ENCODE measurements around the gene KIRREL3. TPM values are rescaled to one million over a fixed set of nuclear protein-coding genes. Genes with fewer than 3 reads are reported as not detected.
"Not testable (repeated sequence)": the region's sequence is repeated elsewhere in the genome, so short reads cannot be mapped to it uniquely, and the experiment has no call there.

Gene KIRREL3
- total RNA-seq, 1 donor from 2014 or later, result 1.6 TPM

GRCh38 chr11:126959700-126960099, 40.9 kb downstream of the KIRREL3 start:
- no peak for DNase-seq (ENCODE audit: low read depth)

- DNase-seq (ENCODE audit: low read depth), result no peak
Observed at GRCh38 chr11:126956635-126957034, 43.9 kb downstream of the KIRREL3 start.

DNA sequence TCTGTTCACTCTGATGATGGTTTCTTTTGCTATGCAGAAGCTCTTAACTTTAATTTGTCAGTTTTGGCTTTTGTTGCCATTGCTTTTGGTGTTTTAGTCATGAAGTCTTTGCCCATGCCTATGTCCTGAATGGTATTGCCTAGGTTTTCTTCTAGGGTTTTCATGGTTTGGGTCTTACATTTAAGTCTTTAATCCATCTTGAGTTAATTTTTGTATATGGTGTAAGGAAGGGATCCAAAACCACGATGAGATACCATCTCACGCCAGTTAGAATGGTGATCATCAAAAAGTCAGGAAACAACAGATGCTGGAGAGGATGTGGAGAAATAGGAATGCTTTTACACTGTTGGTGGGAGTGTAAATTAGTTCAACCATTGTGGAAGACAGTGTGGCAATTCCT, 48.0 kb downstream of the KIRREL3 start:
- not testable (repeated sequence) for DNase-seq (ENCODE audit: low read depth)

- DNase-seq (ENCODE audit: low read depth), result no peak
Observed at GRCh38 chr11:126951465-126951864, 49.1 kb downstream of the KIRREL3 start.

- peak; percentile 89 for DNase-seq (ENCODE audit: low read depth)
Observed at GRCh38 chr11:126949066-126949891, 51.3 kb downstream of the KIRREL3 start.

- peak; percentile 62 for DNase-seq (ENCODE audit: low read depth)
Observed at GRCh38 chr11:126948563-126948962, 52.0 kb downstream of the KIRREL3 start.

DNA sequence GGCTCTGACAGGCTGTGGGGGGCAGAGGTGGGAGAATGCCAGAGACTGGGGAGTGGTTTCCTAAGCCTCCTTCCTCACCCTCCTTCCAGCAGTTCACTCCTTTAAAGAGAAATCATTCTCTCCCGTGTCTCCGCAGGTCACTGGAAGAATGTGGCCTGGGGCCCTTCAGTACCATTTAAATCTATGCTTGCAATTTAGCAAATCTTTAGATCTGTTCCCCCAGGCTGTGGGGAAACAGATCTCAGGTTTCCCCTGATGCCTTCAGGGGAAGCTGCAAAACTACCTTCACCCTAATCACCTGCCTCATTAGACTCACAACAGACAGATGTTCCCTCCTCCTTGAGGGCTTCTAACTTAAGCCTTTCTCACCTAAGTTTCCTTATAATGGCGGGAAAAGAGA, 55.3 kb downstream of the KIRREL3 start:
- DNase-seq (ENCODE audit: low read depth), result no peak

GRCh38 chr11:126943316-126943715, 57.3 kb downstream of the KIRREL3 start:
- DNase-seq (ENCODE audit: low read depth), result no peak

DNA sequence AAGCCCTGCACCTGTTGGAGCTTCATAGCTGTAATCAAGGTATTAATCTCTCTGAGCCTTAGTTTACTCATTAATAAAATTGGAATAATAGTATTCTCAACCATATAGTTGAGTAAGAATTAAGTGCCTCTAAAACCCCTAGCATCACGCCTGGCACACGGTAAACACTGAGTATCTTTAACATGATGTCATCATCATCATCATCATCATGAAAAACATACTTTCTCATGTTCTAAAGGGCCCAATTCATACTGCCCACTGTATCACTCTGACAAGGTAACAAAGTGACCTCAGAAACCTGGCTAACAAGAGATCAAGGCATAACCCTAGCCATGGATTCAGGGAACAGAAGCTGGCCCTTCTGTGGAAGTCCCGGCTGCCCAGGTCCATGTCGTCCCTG, 58.4 kb downstream of the KIRREL3 start:
- DNase-seq (ENCODE audit: low read depth), result no peak

- no peak for DNase-seq (ENCODE audit: low read depth)
Observed at GRCh38 chr11:126939552-126939951, 61.0 kb downstream of the KIRREL3 start.

DNA sequence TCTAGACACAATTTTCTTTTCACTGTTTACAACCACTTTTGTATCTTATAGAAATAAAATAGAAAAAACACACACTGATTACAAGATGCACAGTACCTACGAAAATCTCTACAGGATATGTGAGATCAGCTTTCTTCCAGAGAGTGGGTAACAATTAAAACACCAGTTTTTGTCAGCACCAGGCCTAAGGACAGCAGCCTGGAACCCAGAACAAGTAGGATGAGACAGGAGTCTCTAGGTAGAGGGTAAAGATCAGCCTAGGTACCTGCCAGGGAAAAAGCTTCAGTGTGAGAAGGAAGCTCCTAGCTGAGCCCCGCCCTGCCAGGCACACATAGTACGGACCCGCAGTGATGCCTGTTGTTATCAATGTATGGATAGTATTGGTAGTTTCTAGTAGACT, 61.9 kb downstream of the KIRREL3 start:
- DNase-seq (ENCODE audit: low read depth), result no peak

DNA sequence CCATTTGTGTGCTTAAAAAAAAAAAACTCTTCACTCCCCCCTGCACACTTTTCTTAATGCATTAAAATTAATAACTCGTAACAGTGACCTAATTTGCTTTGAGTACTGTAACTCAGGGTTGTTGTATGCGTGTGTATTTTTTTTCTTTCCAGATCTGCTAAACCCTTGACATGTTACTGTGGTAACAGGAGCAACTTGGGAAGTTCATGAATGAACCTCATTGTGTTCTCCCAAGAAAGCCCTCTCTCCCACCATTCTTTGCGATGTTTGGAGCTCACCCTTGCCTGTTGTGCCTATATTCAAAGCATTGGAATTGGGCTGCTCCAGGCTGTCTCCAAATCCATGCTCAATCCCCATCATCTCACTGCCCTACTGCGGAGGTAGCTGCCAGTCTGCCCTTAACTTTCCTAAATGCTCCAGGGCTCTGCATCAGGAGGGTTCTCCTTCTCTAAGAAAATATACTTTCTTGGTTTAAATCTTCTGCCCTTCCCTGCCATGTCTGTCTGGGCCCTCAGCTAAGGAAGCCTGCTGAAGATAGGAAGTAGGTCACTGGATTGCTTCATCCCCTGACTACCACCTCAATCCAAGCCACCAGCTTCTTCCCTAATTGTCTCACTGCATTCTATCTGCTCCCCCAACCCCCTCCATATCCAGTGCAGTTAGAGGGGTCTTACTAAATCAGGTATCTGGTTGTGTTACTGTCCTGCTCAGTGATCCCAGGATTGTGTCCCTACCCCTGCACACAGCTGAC, 70.3 kb downstream of the KIRREL3 start:
- no peak for DNase-seq (ENCODE audit: low read depth)

DNA sequence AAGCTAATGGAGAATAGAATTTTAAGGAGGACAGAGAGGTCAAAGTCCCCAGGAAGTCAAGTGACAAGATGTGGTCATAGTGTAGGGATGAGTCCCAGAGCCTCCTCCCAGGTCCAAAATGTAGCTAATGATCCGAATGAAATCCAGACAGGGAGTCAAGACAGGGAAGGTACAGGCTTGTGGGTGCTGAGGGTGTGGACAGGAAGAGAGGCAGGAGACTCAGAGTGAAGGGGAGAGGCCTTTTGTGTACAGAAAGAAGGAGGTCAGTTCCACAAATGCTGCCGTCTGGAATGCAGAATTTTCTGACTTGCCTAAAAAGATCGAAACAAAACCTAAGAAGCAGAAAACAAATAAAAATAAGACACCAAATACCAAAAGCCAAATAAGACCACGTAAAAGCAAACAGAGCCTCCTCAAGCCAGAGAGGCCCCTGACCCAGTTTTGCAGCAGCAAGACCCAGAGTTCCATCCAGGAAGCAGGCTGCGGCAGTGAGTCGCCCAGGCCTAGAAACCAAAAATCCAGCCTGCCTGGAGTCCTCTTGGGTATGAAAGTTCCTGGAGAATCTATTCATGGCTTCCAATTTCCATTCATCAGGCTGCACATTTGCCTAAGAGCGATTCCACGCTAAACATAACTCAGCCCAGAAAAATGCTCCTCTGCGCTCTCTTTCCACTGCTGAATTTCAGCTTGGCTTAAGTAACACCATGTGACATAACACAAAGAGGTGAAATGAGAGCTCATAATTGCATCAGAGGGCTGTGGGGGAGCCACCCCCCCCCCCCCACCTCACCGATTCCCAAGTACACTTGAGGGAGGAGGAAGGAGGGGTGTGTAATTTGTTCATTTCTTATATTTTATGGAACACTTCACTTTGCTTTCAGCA, 71.2 kb downstream of the KIRREL3 start:
- DNase-seq (ENCODE audit: low read depth), result no peak

- no peak for DNase-seq (ENCODE audit: low read depth)
Observed at GRCh38 chr11:126927623-126928022, 72.9 kb downstream of the KIRREL3 start.

GRCh38 chr11:126926376-126926791, 74.2 kb downstream of the KIRREL3 start:
- DNase-seq (ENCODE audit: low read depth), result no peak

- no peak for DNase-seq (ENCODE audit: low read depth)
Observed at GRCh38 chr11:126925321-126926093, 75.1 kb downstream of the KIRREL3 start.

- DNase-seq (ENCODE audit: low read depth), result no peak
Observed at GRCh38 chr11:126924376-126925040, 76.1 kb downstream of the KIRREL3 start.

GRCh38 chr11:126920833-126921232, 79.7 kb downstream of the KIRREL3 start:
- DNase-seq (ENCODE audit: low read depth), result no peak

- DNase-seq (ENCODE audit: low read depth), result peak; percentile 77
Observed at GRCh38 chr11:126919147-126919823, 81.3 kb downstream of the KIRREL3 start.

DNA sequence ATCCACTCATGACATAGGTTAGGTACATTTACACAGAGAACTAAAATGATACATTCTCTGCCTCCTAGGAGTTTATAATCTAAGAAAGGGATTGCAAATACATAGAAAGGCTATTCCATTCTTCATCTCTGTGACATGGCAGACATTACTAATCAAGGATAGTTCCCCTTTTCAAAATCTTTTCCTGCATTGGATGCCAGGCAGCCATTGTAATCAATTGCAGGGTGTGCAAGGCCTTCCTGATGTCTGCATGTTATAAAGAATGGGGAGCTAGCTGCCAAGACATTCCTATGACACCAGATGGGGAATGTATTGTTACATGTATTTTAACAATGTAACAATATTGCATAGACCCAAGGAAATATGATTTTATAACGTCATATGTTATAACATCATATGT, 82.0 kb downstream of the KIRREL3 start:
- no peak for DNase-seq (ENCODE audit: low read depth)
